ENCODE measurements around the gene CARD9. TPM values are rescaled to one million over a fixed set of nuclear protein-coding genes. Genes with fewer than 3 reads are reported as not detected.

Gene CARD9
- polyA plus RNA-seq, 1 of the 3 experiments (the other 2 are of a cell fraction) = 1.1 TPM

GRCh38 chr9:136316896-136317676 is 56.4 kb downstream of the CARD9 start:
- H3K36me3 ChIP-seq (replicated peaks in 1 of 2; ENCODE audit: control insufficient read depth in 1 of 2, insufficient read depth in 2 of 2, low read length in 1 of 2) = no peaks in the 10 kb centered on the region
- H3K9me2 ChIP-seq = no peaks in the 10 kb centered on the region
- no peak for TF ChIP-seq RXRA (IDR thresholded peaks at IDR 0.05; ENCODE audit: borderline replicate concordance, low read depth)
- TF ChIP-seq FOSL2 (IDR thresholded peaks at IDR 0.05; ENCODE audit: borderline replicate concordance, low read depth) = no peak
- no peak for TF ChIP-seq YY1 (IDR thresholded peaks at IDR 0.05; ENCODE audit: low read depth)
- TF ChIP-seq MEF2A (IDR thresholded peaks at IDR 0.05; ENCODE audit: borderline replicate concordance, low read depth) = no peak
- no peak for TF ChIP-seq TAF1 (IDR thresholded peaks at IDR 0.05; ENCODE audit: borderline replicate concordance, low read depth, low read length)
- no peak for TF ChIP-seq CHD2 (IDR thresholded peaks at IDR 0.05; ENCODE audit: low read length, partially characterized antibody)
- no peak for TF ChIP-seq EP300 (IDR thresholded peaks at IDR 0.05; ENCODE audit: borderline replicate concordance in 1 of 2, low read depth in 1 of 2, low read length in 1 of 2)
- no peak for TF ChIP-seq JUND (IDR thresholded peaks at IDR 0.05)
- TF ChIP-seq RAD21 (IDR thresholded peaks at IDR 0.05; ENCODE audit: low read length) = no peak
- TF ChIP-seq ELF1 (IDR thresholded peaks at IDR 0.05) = no peak
- no peak for TF ChIP-seq SMC3 (IDR thresholded peaks at IDR 0.05; ENCODE audit: low read depth, low read length)
- no peak for TF ChIP-seq REST (IDR thresholded peaks at IDR 0.05; ENCODE audit: low read depth, low read length)
- H3K79me2 ChIP-seq (ENCODE audit: insufficient read depth) = no peaks in the 10 kb centered on the region
- H4K20me1 ChIP-seq (ENCODE audit: insufficient read depth) = no peaks in the 10 kb centered on the region
- H3K4me2 ChIP-seq = no peak overlapping the region
- H3K9ac ChIP-seq = no peak overlapping the region
- ChIA-PET POLR2A (no interaction called here), CTCF (interaction anchor here (0.9 to 1.0 kb wide), 2 partner anchors 9 to 13 kb away, joined by 3 read pairs; partner anchors contain the start of gene CCDC187)
- H3K4me3 ChIP-seq (ENCODE audit: low read depth in 2 of 2, low read length in 1 of 2) = no peak overlapping the region
- H3K27ac ChIP-seq (ENCODE audit: low read depth in 2 of 2, low read length in 1 of 2) = no peak overlapping the region
- no peak overlapping the region for H2AFZ ChIP-seq (ENCODE audit: low read depth)
- H3K27me3 ChIP-seq (ENCODE audit: insufficient read depth) = no peaks in the 10 kb centered on the region
- no peaks in the 10 kb centered on the region for H3F3A ChIP-seq (replicated peaks; ENCODE audit: insufficient read depth)
- peaks cover 4% of the 10 kb centered on the region; the same call in 1 of the 2 replicates for H3K9me3 ChIP-seq
- DNase-seq = no peak
- H3K4me1 ChIP-seq (ENCODE audit: control insufficient read depth in 1 of 2, insufficient read depth in 2 of 2, low read depth in 1 of 2, low read length in 1 of 2) = no peaks in the 10 kb centered on the region
- WGBS (ENCODE audit: low lambda C conversion rate) = 62% methylated on average over 2 of the region's 13 CpGs

GRCh38 chr9:136316271-136316751 is 57.2 kb downstream of the CARD9 start:
- Histone ChIP-seq H3F3A (replicated peaks; ENCODE audit: insufficient read depth) (no peaks in the 10 kb centered on the region), H3K27me3 (ENCODE audit: insufficient read depth) (no peaks in the 10 kb centered on the region), H3K9me2 (no peaks in the 10 kb centered on the region), H2AFZ (ENCODE audit: low read depth) (no peak overlapping the region), H4K20me1 (ENCODE audit: insufficient read depth) (no peaks in the 10 kb centered on the region), H3K9me3 (peaks cover 4% of the 10 kb centered on the region; the same call in 1 of the 2 replicates), H3K9ac (no peak overlapping the region), H3K79me2 (ENCODE audit: insufficient read depth) (no peaks in the 10 kb centered on the region), H3K27ac (ENCODE audit: low read depth in 2 of 2, low read length in 1 of 2) (no peak overlapping the region), H3K4me1 (ENCODE audit: control insufficient read depth in 1 of 2, insufficient read depth in 2 of 2, low read depth in 1 of 2, low read length in 1 of 2) (no peaks in the 10 kb centered on the region), H3K36me3 (replicated peaks in 1 of 2; ENCODE audit: control insufficient read depth in 1 of 2, insufficient read depth in 2 of 2, low read length in 1 of 2) (no peaks in the 10 kb centered on the region), H3K4me3 (ENCODE audit: low read depth in 2 of 2, low read length in 1 of 2) (no peak overlapping the region), H3K4me2 (no peak overlapping the region)
- CTCF ChIA-PET = no interaction called here
- 83% methylated on average over 16 of the region's 23 CpGs for WGBS (ENCODE audit: low lambda C conversion rate)
- TF ChIP-seq REST (IDR thresholded peaks at IDR 0.05; ENCODE audit: low read depth, low read length) (no peak), MEF2A (IDR thresholded peaks at IDR 0.05; ENCODE audit: borderline replicate concordance, low read depth) (no peak), SIN3A (IDR thresholded peaks at IDR 0.05; ENCODE audit: borderline replicate concordance, low read depth, low read length) (no peak)
- DNase-seq = no peak
- POLR2A ChIA-PET = no interaction called here

Measured in SK-N-SH (cell line).